Endothelial cell of umbilical vein (primary cell): ENCODE data around the gene ARID3B. TPM values are rescaled to one million over a fixed set of nuclear protein-coding genes. Genes with fewer than 3 reads are reported as not detected.

ENCODE experiments used
- BruUV-seq: library from RNA; stranded (reverse); fragments of 400-500 nt; replicated peaks from 2 replicates; lab custom pipeline; 2021; lab: Mats Ljungman, UMichigan
- CTCF ChIA-PET: fragments of 300-600, 350-600 bp; sonication (Branson Sonifier 250); formaldehyde crosslinking; loops from one replicate; lab custom pipeline; 2021; ENCODE audit warnings: antibody characterized with exemption, inconsistent platforms; lab: Charles Lee
- POLR2A ChIA-PET: fragments of 300-600, 350-600 bp; sonication (Branson Sonifier 250); formaldehyde crosslinking; loops from one replicate; lab custom pipeline; 2021; ENCODE audit warnings: antibody characterized with exemption, inconsistent platforms; lab: Charles Lee
- DNase-seq: peaks from one replicate; pipeline ENCODE4 v3.0.0-alpha.2; 2011; ENCODE audit warnings: low read depth, low spot score
- FAIRE-seq: peaks from 2 replicates; lab custom pipeline; 2011; peaks lifted over from hg19 to GRCh38; lab: Jason Lieb, UNC
- H2AFZ ChIP-seq: 2 replicates; pipeline ENCODE4 v1.6.0; 2012; ENCODE audit warnings: low read depth, low read length, control low read depth, inconsistent platforms
- H3K27ac ChIP-seq: 2 replicates; pipeline ENCODE4 v1.5.1; 2011; ENCODE audit warnings: low read depth, mild to moderate bottlenecking, control low read depth, low read length, moderate library complexity; ENCODE audit not compliant: insufficient read depth
- H3K27me3 ChIP-seq, 2 experiments: 2 replicates each; pipeline versions ENCODE4 v1.6.0 to v1.6.1; 2011; ENCODE audit warnings: low read length in 2 of 2, mixed read lengths in 1 of 2; ENCODE audit not compliant: control insufficient read depth in 2 of 2, insufficient read depth in 2 of 2
- H3K36me3 ChIP-seq, 2 experiments: 2 replicates in 1 of 2; 3 replicates in 1 of 2; pipeline ENCODE4 v1.5.1; 2011; ENCODE audit warnings: low read length in 2 of 2, mild to moderate bottlenecking in 1 of 2, moderate library complexity in 1 of 2; ENCODE audit not compliant: control insufficient read depth in 2 of 2, insufficient read depth in 2 of 2; ENCODE audit errors: extremely low read depth in 1 of 2
- H3K4me1 ChIP-seq: 3 replicates; pipeline ENCODE4 v1.5.1; 2011; ENCODE audit warnings: mild to moderate bottlenecking, low read length; ENCODE audit not compliant: control insufficient read depth, insufficient read depth; ENCODE audit errors: extremely low read depth
- H3K4me2 ChIP-seq: 2 replicates; pipeline ENCODE4 v1.6.1; 2011; ENCODE audit warnings: low read length, control low read depth, mixed read lengths; ENCODE audit not compliant: insufficient read depth
- H3K4me3 ChIP-seq, 3 experiments: fragments of 200-600 bp in 1 of 3; sonication (generic), shearing (Covaris generic) in 1 of 3; replicated peaks in 1 of 3; 2 replicates each; pipeline ENCODE4 v1.5.1; 2011 to 2016; ENCODE audit warnings: control low read depth in 3 of 3, low read length in 3 of 3, mild to moderate bottlenecking in 2 of 3, inconsistent platforms in 1 of 3, low read depth in 1 of 3, moderate library complexity in 1 of 3; ENCODE audit not compliant: insufficient read depth in 1 of 3
- H3K79me2 ChIP-seq: 2 replicates; pipeline ENCODE4 v1.6.0; 2012; ENCODE audit warnings: low read length, inconsistent platforms; ENCODE audit not compliant: control insufficient read depth, insufficient read depth
- H3K9ac ChIP-seq: replicated peaks from 2 replicates; pipeline ENCODE3; 2011; ENCODE audit warnings: low read length, control low read depth; ENCODE audit not compliant: insufficient read depth; ENCODE audit errors: extremely low read depth
- H3K9me1 ChIP-seq: replicated peaks from 3 replicates; pipeline ENCODE4 v1.6.0; 2011; ENCODE audit warnings: mild to moderate bottlenecking, low read length; ENCODE audit not compliant: control insufficient read depth, insufficient read depth; ENCODE audit errors: extremely low read depth
- H3K9me3 ChIP-seq: replicated peaks from 2 replicates; pipeline ENCODE4 v1.5.1; 2012; ENCODE audit warnings: low read length, inconsistent platforms; ENCODE audit not compliant: control insufficient read depth, insufficient read depth
- H4K20me1 ChIP-seq: replicated peaks from 2 replicates; pipeline ENCODE3; 2011; ENCODE audit warnings: mild to moderate bottlenecking, low read length; ENCODE audit not compliant: control insufficient read depth, insufficient read depth; ENCODE audit errors: extremely low read depth
- CTCF ChIP-seq, 2 donors: IDR thresholded peaks; 1 replicate in 1 of 2; 2 replicates in 1 of 2; pipeline ENCODE4 v1.5.1; 2011; ENCODE audit warnings: low read length in 2 of 2, mild to moderate bottlenecking in 2 of 2, moderate library complexity in 2 of 2, control low read depth in 1 of 2, inconsistent platforms in 1 of 2, low read depth in 1 of 2; ENCODE audit not compliant: insufficient read depth in 1 of 2; ENCODE audit errors: extremely low read depth in 1 of 2
- EZH2 ChIP-seq: IDR thresholded peaks from 2 replicates; pipeline ENCODE4 v1.6.1; 2012; ENCODE audit warnings: borderline replicate concordance, low read depth, mild to moderate bottlenecking, moderate library complexity, low read length, inconsistent platforms; ENCODE audit not compliant: severe bottlenecking
- FOS ChIP-seq: IDR thresholded peaks from 2 replicates; pipeline ENCODE4 v1.6.1; 2011; ENCODE audit warnings: mild to moderate bottlenecking, low read length, moderate library complexity, borderline replicate concordance; ENCODE audit not compliant: insufficient read depth
- GATA2 ChIP-seq: IDR thresholded peaks from 2 replicates; pipeline ENCODE4 v1.7.0; 2011; ENCODE audit warnings: low read depth, mild to moderate bottlenecking, moderate library complexity, mixed read lengths, low read length; ENCODE audit not compliant: insufficient read length, insufficient read depth
- JUN ChIP-seq: IDR thresholded peaks from 2 replicates; pipeline ENCODE4 v1.6.1; 2011; ENCODE audit warnings: borderline replicate concordance, low read depth; ENCODE audit not compliant: insufficient read length, insufficient read depth
- MAX ChIP-seq: IDR thresholded peaks from 2 replicates; pipeline ENCODE4 v1.6.1; 2011; ENCODE audit not compliant: insufficient read depth, insufficient read length
- MYC ChIP-seq: IDR thresholded peaks from one replicate; pipeline ENCODE4 v1.6.1; 2011; ENCODE audit warnings: mild to moderate bottlenecking, low read depth, low read length
- POLR2A ChIP-seq: IDR thresholded peaks from 2 replicates; pipeline ENCODE4 v1.6.1; 2012; ENCODE audit warnings: low read depth, mild to moderate bottlenecking, control low read depth, low read length
- POLR2AphosphoS5 ChIP-seq: IDR thresholded peaks from 2 replicates; pipeline ENCODE4 v1.6.1; 2012; ENCODE audit warnings: low read depth, mild to moderate bottlenecking, control low read depth, low read length, moderate library complexity; ENCODE audit not compliant: insufficient read depth
- dilution Hi-C: fragments of 300-500 bp; cut with MboI; formaldehyde crosslinking; loops from one replicate; pipeline ENCODE4 v1.15.0; 2019; ENCODE audit warnings: low sequenced_read_pairs; ENCODE audit not compliant: extremely low pct_ligation_motif_present
- intact Hi-C: fragments of 100-400 bp; cut with micrococcal nuclease; formaldehyde crosslinking; loops from one replicate; pipeline ENCODE4 v1.10.0; 2022
- polyA plus RNA-seq, 4 experiments: library from polyadenylated mRNA; depleted of rRNA in 3 of 4; stranded (reverse) in 3 of 4; unstranded in 1 of 4; fragments of >200 nt; gene quantifications; 2 replicates each; pipeline versions ENCODE4 v1.2.1 to v1.2.3, GENCODE V29; 2011 to 2012; ENCODE audit warnings: missing spikeins in 1 of 4
- total RNA-seq: library from RNA; stranded (reverse); gene quantifications from 2 replicates; pipeline ENCODE4 v1.2.3, GENCODE V29; 2021

Gene ARID3B
- total and polyA plus RNA-seq, 2 donors (not counting 3 experiments of a cell fraction or from before 2014, with no cell fraction given): 6.2 to 10.0 TPM

- CTCF ChIA-PET: interaction anchor here (1.0 to 1.3 kb wide), 2 partner anchors 11 to 132 kb away, joined by 3 to 4 read pairs; no protein-coding TSS in a partner anchor
Observed at GRCh38 chr15:74500401-74500800, 40.6 kb upstream of the ARID3B start.

More at GRCh38 chr15:74500401-74500800, 40.6 kb upstream of the ARID3B start:
- Histone ChIP-seq H2AFZ (no peak overlapping the region), H3K9me3 (no peaks in the 10 kb centered on the region), H3K36me3 (no peaks in the 10 kb centered on the region), H3K4me3 (no peak overlapping the region), H3K27me3 (no peaks in the 10 kb centered on the region), H4K20me1 (no peaks in the 10 kb centered on the region), H3K79me2 (no peaks in the 10 kb centered on the region), H3K4me2 (no peak overlapping the region), H3K9me1 (no peaks in the 10 kb centered on the region), H3K9ac (no peak overlapping the region), H3K4me1 (no peaks in the 10 kb centered on the region), H3K27ac (no peak overlapping the region)
- no TSS peak for BruUV-seq
- intact Hi-C loops (no loop called here), dilution Hi-C loops (no loop called here)
- FAIRE-seq (no peak), DNase-seq (no peak)
- TF ChIP-seq POLR2A (no peak), CTCF (IDR thresholded peaks at IDR 0.05; ENCODE audit: extremely low read depth in 1 of 2, insufficient read depth in 1 of 2, low read depth in 1 of 2, low read length in 2 of 2) (no peak), EZH2 (no peak), GATA2 (no peak), MYC (no peak), JUN (no peak), MAX (no peak), POLR2AphosphoS5 (no peak), FOS (no peak)
- POLR2A ChIA-PET: no interaction called here
